ENCODE results near the gene C4B.
"Not testable (repeated sequence)": the region's sequence is repeated elsewhere in the genome, so short reads cannot be mapped to it uniquely, and the experiment has no call there.

C4B gene

DNA sequence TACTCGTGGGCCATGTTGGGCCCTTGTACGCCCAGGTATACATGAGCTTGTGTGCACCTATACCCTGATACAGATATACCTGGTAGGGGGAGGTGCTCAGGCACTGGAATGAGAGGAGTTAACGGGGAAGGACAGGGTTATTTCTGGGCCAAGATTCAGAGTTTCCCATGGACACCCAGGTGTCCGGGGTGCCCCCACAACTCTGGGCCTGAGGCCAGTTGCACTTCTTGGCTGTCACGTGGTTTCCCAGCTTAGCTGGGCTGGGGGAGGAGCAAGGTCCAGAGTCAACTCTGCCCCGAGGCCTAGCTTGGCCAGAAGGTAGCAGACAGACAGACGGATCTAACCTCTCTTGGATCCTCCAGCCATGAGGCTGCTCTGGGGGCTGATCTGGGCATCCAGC, 32.9 kb upstream of the C4B start, which contains the start of gene C4A:
Gene C4A, plus strand, starts transcription at position 314 of the 400 bp plus-strand sequence. Its CDS starts 51 bp downstream, at position 365.
- FAIRE-seq = not testable (repeated sequence)

DNA sequence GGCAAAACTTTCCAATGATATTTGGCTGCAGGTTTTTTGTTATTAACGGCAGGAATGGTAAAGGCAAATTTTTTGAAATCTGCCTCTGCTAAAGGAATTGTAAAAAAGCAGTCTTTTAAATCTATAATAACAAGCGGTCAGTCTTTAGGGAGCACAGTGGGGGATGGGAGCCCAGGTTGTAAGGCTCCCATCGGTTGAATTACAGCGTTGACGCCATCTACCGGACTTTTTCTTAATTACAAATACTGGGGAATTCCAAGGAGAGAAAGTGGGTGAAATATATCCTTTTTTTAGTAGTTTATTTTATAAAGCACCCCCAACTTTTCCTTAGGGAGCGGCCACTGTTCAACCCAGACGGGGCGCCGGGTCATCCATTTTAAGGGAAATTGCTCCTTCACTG, 25.2 kb upstream of the C4B start:
- not testable (repeated sequence) for FAIRE-seq

DNA sequence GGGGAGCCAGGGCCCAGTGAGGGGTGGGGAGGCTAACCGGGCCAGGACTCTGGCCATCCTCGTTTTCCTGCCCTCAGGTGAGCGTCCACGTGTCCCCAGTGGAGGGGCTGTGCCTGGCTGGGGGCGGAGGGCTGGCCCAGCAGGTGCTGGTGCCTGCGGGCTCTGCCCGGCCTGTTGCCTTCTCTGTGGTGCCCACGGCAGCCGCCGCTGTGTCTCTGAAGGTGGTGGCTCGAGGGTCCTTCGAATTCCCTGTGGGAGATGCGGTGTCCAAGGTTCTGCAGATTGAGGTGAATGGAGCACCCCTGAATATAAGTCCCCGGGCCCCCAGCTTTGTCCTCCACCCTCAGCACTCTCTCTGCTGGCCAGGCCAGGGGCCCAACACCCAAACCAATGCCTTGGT, 20.2 kb upstream of the C4B start:
- not testable (repeated sequence) for FAIRE-seq

DNA sequence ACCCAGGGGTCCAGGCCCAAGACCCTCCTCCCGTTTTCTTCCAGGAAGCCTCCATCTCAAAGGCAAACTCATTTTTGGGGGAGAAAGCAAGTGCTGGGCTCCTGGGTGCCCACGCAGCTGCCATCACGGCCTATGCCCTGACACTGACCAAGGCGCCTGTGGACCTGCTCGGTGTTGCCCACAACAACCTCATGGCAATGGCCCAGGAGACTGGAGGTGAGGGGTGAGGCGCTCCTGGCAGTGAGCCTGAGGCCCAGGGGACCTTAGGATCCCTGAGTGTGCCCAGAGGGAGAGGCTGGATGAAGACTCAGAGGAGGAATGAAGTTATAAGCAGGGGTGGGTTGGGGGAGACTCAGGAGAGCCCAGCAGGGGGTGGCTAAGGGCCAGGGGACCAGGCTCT, 18.2 kb upstream of the C4B start:
- not testable (repeated sequence) for FAIRE-seq

DNA sequence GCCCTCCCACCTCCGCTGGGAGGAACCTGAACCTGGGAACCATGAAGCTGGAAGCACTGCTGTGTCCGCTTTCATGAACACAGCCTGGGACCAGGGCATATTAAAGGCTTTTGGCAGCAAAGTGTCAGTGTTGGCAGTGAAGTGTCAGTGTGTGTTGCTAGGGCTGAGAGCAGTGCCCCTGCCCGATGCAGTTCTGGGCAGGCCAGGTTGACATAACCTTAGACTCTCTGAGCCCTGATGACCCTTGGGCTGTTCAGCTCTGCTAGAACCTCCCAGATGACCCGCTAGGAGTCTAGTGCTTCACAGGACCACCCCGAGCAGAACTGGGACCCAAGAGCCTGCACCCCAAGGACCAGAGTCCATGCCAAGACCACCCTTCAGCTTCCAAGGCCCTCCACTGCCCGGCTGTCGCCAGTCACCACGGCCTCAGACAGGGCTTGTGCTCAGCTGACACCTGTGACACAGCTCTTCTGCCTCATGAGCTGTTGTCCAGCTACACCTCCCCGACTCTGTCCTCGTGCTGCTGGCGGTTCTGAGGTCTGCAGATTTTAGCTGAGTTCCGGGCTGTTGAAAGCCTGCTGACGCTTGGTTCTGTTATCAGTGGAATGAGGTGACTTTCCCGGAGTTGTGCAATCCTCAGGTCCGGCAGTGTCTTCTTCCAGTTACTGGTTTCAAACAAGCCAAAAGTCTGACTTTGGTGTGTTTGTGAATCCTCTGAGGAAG, 11.9 kb upstream of the C4B start:
- FAIRE-seq = not testable (repeated sequence)

DNA sequence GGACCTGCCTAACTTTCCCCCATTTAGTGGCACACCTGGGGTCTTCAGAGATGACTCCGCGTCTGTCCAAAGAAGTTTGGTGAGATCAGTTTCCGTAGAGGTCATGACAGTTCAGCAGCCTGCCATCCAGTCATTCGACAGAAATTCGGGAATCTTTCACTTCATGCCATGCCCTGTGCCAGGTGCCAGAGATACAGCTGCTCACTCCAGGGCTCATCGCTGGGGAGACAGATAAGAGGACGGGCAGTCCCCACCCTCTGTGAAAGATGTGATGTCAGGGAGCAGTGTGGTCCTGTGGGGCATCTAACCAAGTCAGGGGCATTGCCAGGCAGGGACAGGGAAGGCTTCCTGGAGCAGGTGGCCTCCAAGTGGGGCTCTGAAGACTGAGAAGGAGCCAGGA, 11.3 kb upstream of the C4B start:
- FAIRE-seq = not testable (repeated sequence)

DNA sequence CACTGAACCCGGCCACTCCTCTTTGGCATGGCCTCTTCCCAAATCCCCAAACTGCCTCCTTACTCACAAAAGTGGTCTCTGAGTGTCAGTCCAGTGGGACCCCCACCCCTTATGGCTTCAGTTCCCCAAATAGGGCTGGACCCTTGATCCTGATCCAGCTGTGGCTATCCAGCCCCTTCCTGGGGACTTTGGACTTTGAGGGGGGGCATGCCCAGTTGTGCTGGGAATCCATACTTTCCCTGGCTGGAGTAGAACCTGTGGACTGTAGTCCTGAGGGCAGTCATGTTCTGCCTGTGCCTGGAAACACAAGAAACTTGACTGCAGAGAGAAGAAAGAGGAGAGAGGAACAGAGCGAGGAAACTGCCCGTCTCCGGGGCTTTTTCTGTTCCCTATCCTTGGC, 10.2 kb upstream of the C4B start:
- not testable (repeated sequence) for FAIRE-seq

DNA sequence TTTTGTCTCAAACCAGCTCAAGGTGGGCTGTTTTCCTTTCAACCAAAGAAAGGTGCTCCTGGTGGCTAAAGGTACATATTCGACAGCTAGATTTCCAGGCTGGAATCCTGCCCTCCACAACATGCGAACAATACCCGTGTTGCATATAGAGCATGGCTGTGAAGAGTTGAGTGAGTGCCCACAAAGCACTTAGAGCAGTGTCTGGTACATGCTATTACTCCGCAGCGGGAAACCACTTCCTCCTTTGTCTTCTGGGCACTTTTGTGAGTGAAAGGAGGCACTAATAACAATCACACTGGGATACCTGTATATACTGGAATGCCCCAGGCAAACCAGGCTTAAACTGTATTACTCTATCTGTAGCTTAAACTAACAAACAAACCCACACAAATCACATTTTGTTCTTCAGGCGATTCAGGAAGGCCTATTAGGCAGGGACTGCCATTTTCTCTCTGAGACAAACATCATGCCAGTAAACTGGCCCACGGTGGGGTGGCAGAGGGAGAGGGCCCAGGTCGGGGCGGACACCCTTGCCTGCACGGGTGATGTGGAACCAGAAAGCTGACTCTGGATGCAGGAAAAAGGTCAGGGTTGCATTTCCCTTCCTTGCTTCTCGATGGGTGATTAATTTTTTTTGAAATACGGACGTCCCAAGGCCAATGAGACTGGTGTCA, 9.6 kb upstream of the C4B start:
- not testable (repeated sequence) for FAIRE-seq

DNA sequence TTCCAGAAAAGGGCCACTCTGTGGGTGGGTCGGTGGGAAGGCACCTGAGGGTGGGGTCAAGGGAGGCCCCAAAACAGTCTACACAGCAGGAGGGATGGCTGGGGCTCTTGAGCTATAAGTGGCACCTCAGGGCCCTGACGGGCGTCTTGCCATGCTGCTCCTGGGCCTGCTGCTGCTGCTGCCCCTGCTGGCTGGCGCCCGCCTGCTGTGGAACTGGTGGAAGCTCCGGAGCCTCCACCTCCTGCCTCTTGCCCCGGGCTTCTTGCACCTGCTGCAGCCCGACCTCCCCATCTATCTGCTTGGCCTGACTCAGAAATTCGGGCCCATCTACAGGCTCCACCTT, 9.1 kb upstream of the C4B start:
- FAIRE-seq = not testable (repeated sequence)

DNA sequence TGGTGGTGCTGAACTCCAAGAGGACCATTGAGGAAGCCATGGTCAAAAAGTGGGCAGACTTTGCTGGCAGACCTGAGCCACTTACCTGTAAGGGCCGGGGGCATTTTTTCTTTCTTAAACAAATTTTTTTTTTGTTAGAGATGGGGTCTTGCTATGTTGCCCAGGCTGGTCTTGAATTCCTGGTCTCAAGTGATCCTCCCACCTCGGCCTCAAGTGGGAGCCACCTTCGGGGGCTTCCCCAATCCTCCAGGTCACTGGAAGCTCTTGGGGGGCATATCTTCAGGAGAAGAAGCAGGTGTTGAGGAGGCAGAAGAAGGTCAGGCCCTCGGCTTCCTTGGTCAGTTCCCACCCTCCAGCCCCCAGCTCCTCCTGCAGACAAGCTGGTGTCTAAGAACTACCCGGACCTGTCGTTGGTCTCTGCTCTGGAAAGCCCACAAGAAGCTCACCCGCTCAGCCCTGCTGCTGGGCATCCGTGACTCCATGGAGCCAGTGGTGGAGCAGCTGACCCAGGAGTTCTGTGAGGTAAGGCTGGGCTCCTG, 8.5 kb upstream of the C4B start:
- FAIRE-seq = not testable (repeated sequence)

DNA sequence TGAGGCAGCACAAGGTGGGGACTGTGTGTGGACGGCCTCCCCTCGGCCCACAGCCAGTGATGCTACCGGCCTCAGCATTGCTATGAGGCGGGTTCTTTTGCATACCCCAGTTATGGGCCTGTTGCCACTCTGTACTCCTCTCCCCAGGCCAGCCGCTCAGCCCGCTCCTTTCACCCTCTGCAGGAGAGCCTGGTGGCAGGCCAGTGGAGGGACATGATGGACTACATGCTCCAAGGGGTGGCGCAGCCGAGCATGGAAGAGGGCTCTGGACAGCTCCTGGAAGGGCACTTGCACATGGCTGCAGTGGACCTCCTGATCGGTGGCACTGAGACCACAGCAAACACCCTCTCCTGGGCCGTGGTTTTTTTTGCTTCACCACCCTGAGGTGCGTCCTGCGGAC, 7.5 kb upstream of the C4B start:
- not testable (repeated sequence) for FAIRE-seq

DNA sequence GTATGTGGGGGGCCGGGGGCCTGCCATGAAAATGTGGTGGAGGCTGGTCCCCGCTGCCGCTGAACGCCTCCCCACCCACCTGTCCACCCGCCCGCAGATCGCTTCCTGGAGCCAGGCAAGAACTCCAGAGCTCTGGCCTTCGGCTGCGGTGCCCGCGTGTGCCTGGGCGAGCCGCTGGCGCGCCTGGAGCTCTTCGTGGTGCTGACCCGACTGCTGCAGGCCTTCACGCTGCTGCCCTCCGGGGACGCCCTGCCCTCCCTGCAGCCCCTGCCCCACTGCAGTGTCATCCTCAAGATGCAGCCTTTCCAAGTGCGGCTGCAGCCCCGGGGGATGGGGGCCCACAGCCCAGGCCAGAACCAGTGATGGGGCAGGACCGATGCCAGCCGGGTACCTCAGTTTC, 6.6 kb upstream of the C4B start:
- not testable (repeated sequence) for FAIRE-seq

DNA sequence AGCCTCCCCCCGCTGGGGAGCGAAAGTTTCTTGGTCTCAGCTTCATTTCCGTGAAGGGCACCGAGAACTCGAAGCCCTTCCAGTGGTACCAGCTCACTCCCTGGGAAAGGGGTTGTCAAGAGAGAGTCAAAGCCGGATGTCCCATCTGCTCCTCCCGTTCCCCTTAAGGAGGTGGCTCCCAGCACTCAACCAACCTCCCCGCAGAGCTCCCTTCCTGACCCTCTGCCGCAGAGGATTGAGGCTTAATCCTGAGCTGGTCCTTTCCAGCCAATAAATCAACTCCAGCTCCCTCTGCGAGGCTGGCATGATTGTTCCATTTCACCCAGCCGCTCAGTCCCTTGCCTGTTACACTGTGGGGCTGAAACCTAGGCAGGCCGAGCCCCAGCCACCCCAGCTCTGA, 6.0 kb upstream of the C4B start:
- FAIRE-seq = not testable (repeated sequence)

DNA sequence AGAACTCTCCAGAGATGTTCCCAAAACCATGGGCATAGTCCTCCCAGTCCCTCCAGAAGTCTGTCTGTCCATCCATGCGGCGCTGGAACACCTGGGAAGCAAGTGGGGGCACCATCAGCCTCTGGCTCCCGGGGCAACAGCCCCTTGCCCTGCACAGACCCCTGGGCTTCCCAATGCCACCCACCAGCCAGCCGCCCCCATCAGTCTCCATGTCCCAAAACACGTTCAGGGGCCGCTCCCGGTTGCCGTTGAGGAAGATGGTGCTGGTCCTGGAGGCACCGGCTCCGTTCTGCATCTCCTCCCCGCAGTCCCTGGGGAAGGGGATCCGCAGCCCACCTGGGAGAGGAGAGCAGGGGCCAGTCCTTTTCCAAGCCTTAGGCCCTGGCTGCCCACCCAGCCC, 5.1 kb upstream of the C4B start:
- FAIRE-seq = not testable (repeated sequence)

DNA sequence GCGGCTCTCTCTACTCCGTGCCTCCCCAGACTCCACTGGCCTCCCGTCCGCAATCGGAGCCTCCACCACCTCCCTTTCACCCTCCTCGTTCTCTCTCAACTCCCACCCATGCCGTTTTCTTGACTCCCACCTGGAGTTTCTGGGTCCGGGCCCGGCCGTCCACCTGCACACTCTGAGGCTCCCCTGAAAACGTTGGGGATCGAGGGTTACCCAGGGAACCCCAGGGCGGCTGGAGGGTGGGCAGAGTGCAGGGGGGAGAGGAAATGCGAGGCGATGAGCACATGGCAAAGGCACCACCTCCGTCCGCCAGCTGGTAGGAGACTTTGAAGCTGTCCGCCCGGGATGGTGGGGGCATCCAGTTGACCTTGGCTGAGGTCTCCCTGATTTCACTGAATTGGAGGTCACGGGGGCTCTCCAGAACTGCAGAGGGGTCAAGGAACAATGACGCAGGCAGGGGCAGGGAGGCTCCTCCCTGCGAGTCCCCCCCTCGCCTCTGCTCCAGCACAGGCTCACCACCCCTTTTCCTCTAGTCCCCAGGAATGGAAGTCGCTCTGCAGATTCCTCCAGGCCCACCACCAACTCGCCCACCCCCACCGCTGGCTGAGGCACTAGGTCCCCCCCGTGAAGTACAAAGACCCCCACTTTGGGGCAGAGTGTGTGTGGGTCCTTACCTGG, 3.6 kb upstream of the C4B start:
- FAIRE-seq = not testable (repeated sequence)

DNA sequence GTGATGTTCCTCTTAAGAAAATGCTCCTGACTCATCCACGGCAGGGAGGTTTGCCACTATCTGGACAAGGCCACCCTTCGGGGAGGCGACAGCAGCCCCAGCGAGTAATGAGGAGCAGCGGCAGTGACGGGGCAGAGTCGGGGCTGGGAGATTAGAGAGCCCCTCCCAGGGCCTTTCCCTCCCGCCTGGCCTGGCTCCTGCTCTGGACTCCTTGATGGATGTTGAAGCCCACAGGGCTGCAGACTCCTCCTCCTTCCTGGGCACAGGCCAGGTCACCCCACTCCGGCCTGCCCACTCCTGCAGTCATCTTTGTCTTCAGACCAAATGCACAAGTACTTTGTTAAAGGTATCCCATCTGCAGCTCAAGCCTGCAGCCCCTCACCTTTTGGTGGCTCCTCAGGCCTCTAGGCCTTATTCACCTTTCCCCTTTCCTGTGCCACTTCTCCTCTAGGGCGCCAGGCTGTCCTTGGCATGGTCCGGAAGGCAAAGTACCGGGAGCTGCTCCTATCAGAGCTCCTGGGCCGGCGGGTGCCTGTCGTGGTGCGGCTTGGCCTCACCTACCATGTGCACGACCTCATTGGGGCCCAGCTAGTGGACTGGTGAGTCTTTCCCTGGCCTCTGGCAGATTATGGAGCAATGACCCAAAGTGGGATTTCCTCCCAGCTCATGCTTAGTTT, 1.5 kb upstream of the C4B start:
- FAIRE-seq = not testable (repeated sequence)

DNA sequence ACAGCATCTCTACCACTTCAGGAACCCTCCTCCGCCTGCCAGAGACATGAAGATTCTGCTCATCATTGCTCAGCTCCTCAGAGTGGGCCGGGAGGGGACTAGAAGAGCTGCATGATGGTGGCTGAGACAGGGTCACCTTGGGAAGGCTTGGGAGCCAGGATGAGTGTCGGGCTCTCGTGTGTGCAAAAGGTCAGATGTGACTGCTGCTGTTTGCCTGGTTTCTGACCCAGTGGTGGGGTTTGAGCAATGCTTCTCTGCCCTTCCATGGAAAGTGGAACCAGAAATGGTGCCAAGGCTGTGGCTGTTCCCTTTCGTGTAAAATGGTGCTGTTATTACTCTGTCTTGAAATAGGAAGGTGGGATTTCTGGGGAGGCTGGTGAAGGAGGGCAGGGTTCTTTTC, 857 bp upstream of the C4B start:
- FAIRE-seq = not testable (repeated sequence)

DNA sequence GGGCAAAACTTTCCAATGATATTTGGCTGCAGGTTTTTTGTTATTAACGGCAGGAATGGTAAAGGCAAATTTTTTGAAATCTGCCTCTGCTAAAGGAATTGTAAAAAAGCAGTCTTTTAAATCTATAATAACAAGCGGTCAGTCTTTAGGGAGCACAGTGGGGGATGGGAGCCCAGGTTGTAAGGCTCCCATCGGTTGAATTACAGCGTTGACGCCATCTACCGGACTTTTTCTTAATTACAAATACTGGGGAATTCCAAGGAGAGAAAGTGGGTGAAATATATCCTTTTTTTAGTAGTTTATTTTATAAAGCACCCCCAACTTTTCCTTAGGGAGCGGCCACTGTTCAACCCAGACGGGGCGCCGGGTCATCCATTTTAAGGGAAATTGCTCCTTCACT, 7.5 kb downstream of the C4B start:
- peak; percentile 89 for FAIRE-seq

DNA sequence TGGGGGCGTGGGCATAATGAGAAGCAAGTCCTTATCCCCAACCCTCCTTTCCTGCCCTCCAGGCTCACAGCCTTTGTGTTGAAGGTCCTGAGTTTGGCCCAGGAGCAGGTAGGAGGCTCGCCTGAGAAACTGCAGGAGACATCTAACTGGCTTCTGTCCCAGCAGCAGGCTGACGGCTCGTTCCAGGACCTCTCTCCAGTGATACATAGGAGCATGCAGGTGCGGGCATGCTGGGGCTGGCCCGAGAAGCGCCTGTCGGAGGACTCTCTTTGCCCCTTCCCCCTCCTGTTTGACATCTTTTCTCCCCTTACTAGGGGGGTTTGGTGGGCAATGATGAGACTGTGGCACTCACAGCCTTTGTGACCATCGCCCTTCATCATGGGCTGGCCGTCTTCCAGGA, 14.0 kb downstream of the C4B start:
- not testable (repeated sequence) for FAIRE-seq

DNA sequence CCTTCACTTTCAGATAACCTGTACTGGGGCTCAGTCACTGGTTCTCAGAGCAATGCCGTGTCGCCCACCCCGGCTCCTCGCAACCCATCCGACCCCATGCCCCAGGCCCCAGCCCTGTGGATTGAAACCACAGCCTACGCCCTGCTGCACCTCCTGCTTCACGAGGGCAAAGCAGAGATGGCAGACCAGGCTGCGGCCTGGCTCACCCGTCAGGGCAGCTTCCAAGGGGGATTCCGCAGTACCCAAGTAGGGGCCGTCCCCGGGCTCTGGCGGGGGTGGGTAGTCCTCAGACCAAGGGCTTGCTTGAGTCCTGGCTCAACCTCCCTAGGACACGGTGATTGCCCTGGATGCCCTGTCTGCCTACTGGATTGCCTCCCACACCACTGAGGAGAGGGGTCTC, 15.0 kb downstream of the C4B start:
- not testable (repeated sequence) for FAIRE-seq

DNA sequence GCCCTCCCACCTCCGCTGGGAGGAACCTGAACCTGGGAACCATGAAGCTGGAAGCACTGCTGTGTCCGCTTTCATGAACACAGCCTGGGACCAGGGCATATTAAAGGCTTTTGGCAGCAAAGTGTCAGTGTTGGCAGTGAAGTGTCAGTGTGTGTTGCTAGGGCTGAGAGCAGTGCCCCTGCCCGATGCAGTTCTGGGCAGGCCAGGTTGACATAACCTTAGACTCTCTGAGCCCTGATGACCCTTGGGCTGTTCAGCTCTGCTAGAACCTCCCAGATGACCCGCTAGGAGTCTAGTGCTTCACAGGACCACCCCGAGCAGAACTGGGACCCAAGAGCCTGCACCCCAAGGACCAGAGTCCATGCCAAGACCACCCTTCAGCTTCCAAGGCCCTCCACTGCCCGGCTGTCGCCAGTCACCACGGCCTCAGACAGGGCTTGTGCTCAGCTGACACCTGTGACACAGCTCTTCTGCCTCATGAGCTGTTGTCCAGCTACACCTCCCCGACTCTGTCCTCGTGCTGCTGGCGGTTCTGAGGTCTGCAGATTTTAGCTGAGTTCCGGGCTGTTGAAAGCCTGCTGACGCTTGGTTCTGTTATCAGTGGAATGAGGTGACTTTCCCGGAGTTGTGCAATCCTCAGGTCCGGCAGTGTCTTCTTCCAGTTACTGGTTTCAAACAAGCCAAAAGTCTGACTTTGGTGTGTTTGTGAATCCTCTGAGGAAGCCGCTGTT, 20.9 kb downstream of the C4B start:
- FAIRE-seq = not testable (repeated sequence)

DNA sequence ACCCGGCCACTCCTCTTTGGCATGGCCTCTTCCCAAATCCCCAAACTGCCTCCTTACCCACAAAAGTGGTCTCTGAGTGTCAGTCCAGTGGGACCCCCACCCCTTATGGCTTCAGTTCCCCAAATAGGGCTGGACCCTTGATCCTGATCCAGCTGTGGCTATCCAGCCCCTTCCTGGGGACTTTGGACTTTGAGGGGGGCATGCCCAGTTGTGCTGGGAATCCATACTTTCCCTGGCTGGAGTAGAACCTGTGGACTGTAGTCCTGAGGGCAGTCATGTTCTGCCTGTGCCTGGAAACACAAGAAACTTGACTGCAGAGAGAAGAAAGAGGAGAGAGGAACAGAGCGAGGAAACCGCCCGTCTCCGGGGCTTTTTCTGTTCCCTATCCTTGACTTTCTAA, 22.5 kb downstream of the C4B start:
- not testable (repeated sequence) for FAIRE-seq
